Limb (tissue), 2 donors: ENCODE data around the gene TMEM18.

Experiments used
- DNase-seq, 2 donors: peaks; one replicate each; pipeline ENCODE4 v3.0.0-alpha.2; 2016; ENCODE audit errors: extremely low spot score in 2 of 2

TMEM18 gene

DNA sequence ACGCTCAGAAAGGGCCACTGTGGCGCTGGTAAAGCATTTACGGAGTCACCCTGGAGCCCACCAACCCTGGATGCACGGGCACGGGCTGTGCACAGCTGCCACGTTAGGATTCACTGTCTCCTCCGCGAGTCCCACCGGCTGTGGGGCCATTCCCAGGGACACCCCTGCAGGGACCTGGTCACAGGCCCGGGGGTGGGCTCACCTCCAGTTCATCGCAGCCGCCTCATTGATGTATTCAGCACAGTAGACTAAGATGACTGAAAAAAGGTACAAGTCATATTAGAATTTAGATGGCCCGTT, 4.7 kb downstream of the TMEM18 start:
- DNase-seq = no peak

DNA sequence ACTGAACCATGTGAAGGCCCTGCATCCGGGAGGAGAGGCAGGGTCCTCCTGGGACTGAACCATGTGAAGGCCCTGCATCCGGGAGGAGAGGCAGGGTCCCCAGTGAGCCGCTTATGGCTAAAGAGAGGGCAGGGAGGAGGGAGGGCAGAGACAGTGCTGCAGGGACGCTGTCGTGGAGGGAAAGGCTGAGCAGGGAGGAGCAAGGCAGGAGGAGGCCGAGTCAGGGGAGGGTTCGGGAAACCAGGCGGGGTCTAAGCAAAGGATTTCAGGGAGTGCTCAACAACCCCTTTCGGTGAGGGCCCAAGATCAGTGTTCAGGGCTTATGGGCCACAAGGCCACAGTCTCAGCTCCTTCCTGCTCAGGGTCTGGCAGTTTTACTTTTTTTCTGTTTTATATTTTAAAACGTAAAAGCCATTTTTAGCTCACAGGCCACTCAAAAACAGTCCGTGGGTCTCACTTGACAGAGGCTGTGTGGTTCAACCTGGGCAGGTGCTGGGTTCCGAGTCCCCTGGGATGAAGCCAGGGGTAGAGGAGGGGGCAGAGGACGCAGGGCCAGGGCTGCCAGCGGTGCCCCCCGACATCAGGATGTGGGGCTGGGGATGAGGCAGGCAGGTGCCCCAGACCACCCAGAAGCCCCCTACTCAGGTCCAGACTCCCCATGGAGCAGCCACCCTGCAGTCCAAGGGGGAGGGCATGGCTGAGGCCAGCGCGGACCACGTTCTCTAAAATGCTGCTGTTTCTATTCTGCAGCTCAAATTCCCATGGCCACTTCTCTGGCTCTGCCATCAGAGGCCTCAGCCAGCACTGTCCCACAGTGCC, 5.2 kb downstream of the TMEM18 start:
- no peak for DNase-seq

DNA sequence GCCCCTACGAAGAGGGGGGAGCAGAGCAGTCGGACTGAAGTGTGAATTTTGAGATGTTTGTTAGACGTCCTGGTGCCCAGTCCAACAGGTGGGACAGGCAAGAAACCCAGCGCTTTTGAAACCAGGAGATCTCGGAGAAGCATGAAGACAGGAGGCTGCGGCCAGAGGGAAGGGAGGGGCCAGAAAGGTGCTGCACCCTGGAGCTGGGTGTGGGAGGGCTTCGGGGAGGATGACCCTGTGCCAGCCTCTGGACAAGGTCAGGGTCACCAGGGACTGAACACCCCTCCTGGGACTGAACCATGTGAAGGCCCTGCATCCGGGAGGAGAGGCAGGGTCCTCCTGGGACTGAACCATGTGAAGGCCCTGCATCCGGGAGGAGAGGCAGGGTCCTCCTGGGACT, 6.1 kb downstream of the TMEM18 start:
- no peak for DNase-seq

DNA sequence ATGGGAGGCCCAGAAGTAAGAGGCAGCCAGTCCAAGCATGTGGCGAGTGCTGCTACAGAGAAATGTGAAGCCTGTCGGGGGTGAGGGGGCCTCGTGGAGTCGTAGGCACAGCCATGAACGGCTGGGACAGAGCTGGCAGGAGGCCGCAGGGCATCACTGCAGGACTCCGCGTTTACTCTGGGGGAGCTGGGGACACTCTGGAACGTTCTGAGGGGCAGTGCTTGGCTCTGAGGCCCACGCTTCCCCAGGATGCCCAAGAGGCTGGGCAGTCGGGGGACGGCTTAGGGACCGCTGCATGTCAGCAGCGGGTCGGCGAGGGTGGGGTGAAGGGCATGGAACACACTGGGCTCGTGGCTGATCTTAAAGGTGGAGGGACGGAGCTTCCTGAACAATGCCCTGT, 6.6 kb downstream of the TMEM18 start:
- no peak for DNase-seq

DNA sequence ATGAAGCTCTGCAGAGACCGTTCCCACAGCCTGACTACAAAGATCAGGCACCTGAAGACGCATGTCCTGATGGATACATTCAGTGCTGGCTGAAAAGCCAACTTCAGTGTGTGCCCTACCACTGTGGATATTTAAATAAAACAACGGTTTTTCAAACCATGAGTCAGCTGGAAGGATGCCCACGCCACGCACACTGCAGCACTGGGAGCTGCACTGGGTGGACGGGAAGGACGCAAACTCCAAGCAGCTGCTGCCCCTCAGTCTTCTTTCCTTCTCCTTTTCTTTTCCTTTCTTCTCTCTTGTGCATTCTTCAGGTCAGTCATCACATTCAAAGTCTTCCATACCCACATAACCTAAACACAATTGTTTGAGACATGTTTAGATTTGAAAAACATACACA, 7.9 kb downstream of the TMEM18 start:
- no peak for DNase-seq

DNA sequence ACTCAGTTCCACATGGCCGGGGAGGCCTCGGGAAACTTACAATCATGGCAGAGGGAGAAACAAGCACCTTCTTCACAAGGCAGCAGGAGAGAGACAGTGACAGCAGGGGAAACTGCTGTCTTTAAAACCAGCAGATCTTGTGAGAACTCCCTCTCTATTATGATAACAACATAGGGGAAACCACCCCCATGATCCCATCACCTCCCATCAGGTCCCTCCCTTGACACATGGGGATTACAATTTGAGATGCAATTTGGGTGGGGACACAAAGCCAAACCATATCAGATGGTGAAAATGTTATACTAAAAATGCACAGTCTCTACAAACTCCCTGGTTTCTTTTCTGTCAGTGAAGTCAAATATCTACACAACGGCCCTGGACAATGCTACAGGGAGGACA, 9.2 kb downstream of the TMEM18 start:
- no peak for DNase-seq

DNA sequence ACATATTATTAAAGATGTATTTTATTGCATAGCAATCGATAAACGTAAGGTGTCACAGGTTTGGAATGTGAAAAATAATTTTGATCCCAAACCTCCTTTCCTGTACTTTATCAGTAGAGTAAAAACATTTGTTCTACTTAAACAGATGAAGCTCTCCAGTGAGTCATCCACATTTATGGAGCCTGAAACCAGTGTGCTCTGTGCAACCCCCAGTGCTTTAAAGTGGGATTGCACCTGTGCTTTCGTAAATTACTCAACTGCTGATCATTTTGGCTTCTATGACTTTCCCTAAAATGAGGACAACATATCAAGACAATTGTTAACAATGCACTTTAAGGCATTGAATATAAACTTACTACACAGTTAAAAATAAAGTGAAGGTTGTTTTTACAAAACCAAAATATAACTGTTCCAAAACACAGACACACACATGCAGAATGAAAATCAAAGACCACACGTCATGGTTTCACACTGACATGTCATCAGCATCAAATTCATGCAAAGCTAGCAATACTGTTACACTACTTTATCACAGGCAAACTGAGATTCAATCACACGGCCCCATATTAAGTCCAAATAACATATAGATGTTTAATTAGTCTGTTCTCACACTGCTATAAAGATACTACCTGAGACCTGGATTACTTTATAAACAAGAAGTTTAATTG, 9.7 kb downstream of the TMEM18 start:
- no peak for DNase-seq

DNA sequence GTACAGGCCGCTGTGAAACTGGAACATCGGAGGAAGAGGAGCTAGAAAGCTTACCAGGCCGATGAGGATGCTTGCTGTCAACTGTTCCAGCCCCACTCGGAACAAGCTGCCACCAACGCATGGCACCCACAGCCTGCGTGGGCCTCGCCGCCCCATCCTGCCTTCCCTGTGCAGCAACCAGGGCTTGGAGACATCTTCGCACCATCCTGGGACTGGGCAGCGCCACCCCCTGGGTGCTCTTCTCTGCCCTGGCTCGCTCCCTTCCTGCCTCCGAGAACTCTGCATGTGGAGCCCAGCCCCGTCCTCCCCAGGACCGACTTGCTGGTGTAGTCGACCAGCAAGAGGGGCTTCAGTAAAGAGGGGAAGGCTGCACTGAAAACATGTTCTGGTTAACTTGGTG, 10.8 kb downstream of the TMEM18 start:
- no peak for DNase-seq

DNA sequence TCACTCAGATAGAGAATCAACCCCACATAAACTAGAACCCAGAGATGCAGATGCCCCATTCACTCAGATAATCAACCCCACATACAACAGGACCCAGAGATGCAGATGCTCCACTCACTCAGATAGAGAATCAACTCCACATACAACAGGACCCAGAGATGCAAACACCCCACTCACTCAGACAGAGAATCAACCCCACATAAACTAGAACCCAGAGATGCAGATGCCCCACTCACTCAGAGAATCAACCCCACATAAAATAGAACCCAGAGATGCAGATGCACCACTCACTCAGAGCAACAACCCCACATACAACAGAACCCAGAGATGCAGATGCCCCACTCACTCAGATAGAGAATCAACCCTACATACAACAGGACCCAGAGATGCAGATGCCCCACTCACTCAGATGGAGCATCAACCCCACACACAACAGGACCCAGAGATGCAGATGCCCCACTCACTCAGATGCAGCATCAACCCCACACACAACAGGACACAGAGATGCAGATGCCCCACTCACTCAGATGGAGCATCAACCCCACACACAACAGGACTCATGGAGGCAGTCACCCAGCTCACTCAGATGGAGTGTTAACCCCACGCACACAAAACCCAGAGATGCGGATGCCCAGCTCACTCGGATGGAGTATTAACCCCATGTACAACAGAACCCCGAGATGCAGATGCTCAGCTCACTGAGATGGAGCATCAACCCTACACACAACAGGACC, 11.7 kb downstream of the TMEM18 start:
- DNase-seq = no peak

DNA sequence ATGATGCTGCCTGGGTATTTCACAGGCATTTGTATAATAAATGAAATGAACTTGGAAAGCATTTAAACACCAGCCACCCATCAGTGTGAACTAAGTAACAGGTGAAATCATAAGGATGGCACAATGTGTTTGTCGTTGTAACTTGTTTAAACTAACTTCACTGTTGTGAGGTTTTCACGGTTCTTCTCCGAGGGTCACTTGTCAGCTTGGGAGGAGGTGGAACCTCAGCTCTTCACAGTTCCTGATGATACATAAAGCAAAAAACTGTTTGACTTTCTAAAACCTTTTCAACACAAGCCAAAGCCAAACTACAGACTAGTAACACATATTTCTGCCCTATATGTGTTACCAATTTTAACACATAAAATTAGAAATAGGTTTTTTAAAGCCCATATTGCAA, 13.1 kb downstream of the TMEM18 start:
- DNase-seq = no peak

DNA sequence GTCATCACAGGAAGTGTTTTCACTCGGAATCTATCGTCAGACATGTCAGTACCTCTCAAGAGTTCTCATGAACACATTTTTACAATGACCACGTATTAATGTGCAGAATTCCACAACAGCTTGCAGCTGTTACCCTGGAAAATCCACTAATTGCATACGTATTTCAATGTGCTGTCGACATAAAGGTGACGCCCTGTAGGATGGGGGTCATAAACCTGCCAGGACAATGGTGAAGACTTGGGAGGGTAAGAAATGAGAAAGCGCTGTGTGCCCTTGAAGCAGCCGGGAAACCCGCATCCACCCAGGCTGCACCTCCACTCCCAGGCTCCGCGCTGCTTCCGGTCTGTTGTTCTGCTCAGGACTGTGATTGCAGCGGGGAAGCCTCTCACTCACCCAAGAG, 14.0 kb downstream of the TMEM18 start:
- DNase-seq = no peak

DNA sequence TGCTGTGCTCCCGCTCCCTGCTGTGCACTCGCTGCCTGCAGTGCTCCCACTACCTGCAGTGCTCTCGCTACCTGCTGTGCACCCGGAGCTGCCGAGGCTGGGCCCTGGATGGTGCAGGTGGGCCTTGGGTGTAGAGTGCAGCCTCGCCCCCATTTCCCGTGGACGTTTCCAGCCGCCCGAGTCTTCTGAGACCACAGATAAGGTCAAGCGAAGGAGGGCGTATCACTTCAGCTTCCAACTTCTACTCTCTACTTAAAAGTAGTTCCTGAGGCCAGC, 15.9 kb downstream of the TMEM18 start:
- no peak for DNase-seq

DNA sequence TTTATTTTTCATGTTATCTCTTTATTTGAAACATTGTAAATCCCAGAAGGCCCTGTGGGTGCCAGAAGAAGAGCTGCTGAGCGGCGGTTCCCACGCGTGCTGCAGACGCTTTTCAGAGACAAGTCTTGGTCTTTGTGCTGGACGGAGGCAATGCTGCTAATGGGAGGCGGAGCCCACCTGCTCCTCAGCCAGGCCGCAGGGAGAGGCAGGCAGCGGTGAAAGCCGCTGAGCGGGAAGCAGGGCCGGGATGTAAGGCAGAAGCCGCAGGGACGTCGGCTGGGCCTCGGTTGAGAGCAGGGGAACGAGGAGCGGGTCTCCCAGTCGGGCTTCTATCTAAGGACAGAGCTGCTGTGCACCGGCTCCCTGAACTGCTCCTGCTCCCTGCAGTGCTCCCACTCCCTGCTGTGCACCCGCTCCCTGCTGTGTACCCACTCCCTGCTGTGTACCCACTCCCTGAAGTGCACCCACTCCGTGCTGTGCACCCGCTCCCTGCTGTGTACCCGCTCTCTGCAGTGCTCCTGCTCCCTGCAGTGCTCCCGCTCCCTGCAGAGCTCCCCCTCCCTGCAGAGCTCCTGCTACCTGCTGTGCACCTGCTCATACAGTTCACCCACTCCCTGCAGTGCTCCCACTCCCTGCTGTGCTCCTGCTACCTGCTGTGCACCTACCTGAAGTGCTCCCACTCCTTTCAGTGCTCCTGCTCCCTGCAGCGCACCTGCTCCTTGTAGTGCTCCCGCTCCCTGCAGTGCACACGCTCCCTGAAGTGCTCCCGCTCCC, 16.4 kb downstream of the TMEM18 start:
- no peak for DNase-seq

DNA sequence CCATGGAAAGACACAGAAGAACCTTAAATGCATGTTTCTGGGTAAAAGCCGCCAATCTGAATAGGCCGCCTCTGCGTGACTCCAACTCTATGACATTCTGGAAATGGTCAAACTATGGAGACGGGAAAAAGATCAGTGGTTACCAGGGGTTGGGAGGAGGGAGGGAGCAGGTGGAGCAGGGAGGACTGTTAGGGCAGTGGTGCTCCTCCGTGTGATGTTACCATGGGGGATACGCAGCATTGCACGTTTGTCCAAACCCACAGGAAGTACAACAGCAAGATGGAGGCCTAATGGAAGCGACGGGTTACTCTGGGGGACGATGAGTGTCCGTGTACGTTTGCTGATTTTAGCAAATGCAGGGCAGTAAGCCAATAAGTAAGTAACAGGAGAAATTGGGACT, 17.2 kb downstream of the TMEM18 start:
- DNase-seq = no peak

DNA sequence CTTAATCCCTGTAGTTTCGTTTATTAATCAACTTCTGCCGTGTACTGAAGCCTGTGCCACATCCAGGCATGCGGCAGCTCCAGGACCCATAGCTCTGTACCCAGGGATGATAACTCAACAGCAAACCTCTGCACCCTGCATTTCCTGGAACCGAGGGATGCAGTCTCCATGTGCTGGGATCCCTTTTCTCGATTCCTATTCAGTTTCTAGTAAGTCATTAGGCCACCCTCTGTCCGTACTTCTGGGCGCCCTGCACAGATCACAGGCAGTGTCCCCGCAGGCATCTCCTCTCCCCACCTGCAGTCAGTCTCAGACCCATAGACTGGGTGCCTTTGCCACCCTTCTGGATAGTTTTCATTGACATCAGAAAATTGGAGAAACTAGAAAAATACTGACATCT, 18.8 kb downstream of the TMEM18 start:
- no peak for DNase-seq

DNA sequence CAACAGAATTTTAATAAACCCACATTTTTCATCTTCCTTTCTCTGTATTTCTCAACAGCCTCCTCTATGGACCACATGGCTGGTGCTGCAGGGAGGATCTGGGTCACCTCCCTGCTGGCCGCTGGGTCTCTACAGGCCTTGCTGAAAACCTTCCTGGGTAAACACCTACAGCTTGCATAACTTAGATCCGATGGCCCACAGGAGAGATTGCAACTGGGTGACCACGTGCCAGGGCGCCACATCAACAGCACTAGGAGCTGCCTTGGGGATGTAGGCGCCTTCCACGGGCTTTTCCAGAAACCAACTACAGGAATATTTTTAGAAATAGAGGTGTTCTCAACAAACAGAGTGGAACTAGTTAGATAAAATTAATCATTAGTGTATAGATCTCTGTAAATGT, 19.4 kb downstream of the TMEM18 start:
- no peak for DNase-seq

DNA sequence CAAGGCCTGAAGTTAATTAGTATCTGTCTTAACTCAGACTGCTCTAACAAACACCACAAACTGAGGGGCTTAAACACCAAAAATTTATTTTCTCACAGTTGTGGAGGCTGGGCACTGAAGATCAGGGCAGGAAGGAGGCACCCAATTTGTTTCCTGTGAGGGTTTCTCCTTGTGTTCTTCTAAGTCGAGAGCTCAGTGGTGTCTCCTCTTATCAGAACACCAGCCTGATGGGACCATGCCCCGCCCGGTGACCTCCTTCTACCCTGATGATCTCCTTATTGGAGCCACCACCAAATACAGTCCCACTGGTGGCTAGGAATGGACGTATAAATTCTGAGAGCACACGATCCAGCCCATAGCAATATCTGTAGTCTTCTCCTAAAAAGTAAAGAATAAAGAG, 20.5 kb downstream of the TMEM18 start:
- no peak for DNase-seq

DNA sequence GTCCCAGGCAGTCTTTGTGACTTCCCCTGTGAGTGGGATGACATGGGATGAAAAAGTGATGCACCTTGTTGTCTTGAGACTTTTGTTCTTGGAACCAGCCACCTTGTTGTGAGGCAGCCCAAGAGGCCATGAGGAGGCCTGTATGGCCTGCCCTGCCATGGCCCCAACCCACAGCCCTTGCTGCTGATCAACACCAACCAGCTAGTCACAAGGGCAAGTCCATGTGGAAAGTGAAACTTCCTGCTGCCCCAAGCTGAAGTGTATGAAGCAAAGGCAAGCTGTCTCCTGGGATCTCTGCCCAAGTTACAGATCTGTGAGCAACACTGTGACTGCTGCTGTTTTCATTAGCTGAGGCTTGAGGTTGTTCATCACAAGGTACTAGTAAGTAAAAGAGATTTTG, 21.6 kb downstream of the TMEM18 start:
- no peak for DNase-seq

DNA sequence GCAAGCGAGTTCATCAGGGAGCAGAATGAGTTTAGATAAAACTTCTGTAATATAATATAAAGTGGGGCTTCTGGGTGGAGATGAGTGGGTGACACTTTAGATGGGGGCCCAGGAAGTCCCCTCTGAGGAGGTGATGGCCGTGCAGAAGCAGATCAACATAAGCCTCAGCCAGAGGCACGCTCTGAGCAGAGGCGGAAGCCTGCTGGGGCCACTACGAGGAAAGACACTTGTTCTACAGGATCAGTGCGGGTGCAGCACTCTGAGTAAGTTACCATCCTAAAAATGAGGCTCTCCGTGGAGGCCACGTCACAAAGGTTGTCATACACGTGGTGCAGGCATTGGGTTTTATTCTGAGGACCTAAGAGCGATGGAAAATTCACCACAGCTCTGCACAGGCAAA, 22.3 kb downstream of the TMEM18 start:
- no peak for DNase-seq

DNA sequence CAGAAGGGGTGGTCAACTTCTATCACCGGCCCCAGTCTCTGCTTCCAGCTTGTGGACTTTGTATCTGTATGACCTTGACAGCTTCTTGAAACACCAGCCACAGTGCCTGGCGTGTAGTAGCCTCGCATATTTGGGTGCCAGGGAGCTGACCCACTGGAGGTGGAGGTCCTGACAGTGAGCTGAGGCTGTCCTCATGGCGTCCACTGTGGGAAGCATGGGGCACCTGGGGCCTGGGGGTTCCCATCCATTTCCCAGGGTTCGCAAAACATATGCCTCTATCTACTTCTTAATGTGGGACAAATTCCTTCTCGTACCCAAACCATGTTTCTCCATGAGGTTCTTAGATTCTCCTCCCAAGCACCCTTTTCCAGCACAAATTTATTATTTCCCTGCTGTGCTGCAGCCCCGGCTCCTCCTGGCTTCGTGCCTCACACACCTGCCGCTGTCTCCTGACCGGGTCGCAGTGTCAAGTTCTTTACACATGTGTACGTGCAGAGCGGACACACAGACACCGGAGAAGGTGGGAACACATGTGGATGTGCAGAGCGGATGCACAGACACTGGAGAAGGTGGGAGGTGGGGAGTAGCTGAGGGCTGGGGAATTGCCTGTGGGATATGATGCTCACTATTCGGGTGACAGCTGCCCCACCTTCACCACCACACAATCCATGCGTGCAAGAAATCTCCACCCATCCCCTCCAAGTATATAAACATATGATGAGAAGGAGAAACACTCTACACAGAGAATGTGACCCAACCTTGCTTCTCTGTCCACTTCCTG, 23.4 kb downstream of the TMEM18 start:
- DNase-seq = no peak

DNA sequence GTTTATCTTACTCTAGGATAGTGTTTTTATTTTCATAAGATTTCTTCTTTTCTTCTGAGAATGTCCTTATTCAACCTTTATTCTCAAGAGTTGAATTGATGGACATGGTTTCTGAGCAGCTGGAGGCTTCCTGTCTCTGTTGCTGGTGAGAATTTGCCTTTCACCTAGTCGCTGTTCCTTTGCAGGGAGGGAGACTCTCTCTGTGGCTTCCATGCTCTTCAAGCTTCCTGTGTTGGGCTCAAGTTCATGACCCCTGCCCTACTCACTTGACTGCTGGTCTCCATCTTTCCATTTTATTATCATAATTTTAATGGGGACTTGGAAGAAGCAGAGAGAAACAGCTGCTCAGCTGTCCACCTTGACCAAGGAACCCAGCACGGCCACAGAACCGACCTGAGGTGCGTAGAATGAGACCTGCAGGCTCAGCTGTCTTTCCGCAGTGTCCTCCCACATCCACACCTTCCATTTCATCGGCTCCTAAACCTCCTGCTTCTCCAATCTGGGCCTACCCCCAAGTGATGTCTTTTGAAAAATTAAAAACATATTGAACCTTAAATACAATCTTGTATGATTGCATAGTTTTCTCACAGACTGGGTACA, 24.2 kb downstream of the TMEM18 start:
- DNase-seq = no peak
